Fibroblast of villous mesenchyme (primary cell): ENCODE data around the gene CALR3. TPM values are rescaled to one million over a fixed set of nuclear protein-coding genes. Genes with fewer than 3 reads are reported as not detected.

ENCODE experiments used
- DNase-seq: peaks from one replicate; pipeline ENCODE4 v3.0.0-alpha.2; 2010; ENCODE audit warnings: low read depth
- H3K4me3 ChIP-seq: 2 replicates; pipeline ENCODE4 v1.5.1; 2011; ENCODE audit warnings: low read depth, mild to moderate bottlenecking, low read length
- total RNA-seq: library from RNA; depleted of rRNA; stranded (reverse); fragments of >200 nt; gene quantifications from 2 replicates; pipeline ENCODE4 v1.2.3, GENCODE V29; 2012
- TF ChIP-seq, protein P1 (sequence below): IDR thresholded peaks from 2 replicates; pipeline ENCODE4 v1.5.1; 2012; ENCODE audit warnings: low read depth, mild to moderate bottlenecking, low read length; ENCODE audit not compliant: insufficient read depth

CALR3 gene
- total RNA-seq, 1 donor: not detected

GRCh38 chr19:16460454-16460853 lies 35.5 kb downstream of the CALR3 start:
- TF ChIP-seq, protein P1, sequence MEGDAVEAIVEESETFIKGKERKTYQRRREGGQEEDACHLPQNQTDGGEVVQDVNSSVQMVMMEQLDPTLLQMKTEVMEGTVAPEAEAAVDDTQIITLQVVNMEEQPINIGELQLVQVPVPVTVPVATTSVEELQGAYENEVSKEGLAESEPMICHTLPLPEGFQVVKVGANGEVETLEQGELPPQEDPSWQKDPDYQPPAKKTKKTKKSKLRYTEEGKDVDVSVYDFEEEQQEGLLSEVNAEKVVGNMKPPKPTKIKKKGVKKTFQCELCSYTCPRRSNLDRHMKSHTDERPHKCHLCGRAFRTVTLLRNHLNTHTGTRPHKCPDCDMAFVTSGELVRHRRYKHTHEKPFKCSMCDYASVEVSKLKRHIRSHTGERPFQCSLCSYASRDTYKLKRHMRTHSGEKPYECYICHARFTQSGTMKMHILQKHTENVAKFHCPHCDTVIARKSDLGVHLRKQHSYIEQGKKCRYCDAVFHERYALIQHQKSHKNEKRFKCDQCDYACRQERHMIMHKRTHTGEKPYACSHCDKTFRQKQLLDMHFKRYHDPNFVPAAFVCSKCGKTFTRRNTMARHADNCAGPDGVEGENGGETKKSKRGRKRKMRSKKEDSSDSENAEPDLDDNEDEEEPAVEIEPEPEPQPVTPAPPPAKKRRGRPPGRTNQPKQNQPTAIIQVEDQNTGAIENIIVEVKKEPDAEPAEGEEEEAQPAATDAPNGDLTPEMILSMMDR: no peak
- H3K4me3 ChIP-seq: no peak overlapping the region

DNA sequence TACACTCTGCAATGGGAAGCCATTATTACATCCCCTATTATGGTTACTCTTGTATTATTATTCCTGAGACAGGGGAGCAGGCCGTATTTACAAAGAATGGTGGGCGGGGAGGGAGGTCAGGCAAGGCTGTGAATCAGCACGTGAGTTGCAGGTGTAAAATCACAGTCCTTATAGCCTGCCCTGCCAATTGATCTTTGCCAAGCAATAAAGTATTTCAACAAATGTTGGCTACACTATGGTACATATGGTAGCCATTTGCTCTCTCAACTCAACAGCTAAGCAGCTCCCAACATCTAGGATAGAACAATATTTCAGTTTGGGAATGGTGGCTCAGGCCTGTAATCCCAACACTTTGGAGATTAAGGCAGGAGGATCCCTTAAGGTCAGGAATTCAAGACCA lies 36.3 kb downstream of the CALR3 start:
- H3K4me3 ChIP-seq: no peak overlapping the region
- no peak for DNase-seq
- TF ChIP-seq, protein P1: no peak

More at GRCh38 chr19:16460454-16460853, 35.5 kb downstream of the CALR3 start:
- DNase-seq: no peak

GRCh38 chr19:16458391-16459341 lies 37.3 kb downstream of the CALR3 start:
- DNase-seq: no peak
- TF ChIP-seq, protein P1: no peak
- no peak overlapping the region for H3K4me3 ChIP-seq

- H3K4me3 ChIP-seq: no peak overlapping the region
- TF ChIP-seq, protein P1: no peak
- no peak for DNase-seq
These were observed 38.0 kb downstream of the CALR3 start for GRCh38 chr19:16457954-16458331.

DNA sequence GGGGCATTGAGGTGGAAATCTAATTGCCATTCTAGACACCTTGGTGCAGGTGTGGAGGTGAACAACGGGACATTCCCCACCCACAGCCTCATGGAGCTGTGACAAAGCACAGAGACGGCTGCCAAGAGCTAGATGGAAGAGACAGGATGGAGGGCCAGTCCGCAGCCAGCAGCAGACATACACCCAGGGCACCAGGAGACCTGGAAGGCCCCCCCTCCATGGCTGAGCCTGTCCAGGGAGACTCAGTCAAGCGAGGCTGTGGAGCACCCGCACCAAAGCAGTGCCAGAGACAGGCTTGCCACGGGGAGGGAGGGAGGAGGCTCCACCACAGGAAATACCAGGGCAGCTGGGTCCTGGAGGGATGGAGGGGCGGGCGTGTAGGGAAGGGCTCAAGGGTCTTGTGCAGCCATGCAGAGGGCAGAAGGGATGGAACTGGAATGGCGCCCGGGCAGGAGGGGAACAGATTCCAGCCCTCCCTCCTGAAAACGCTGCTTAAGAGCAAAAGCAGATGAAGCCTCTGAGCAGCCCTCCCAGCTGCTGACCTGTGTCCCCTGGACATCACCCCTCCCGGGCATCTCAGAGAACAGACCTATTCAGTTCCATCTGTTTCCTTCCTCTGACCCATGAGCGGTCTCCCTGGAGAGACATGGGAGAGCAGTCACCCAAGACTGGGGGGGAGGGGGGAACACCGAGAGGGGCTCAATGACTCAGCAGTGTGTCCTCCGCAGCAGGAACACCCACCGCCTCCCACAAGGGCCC lies 38.6 kb downstream of the CALR3 start:
- peak; percentile 72 for DNase-seq
- H3K4me3 ChIP-seq: peak overlapping the region; percentile 18

GRCh38 chr19:16456652-16457194 lies 39.2 kb downstream of the CALR3 start:
- H3K4me3 ChIP-seq: no peak overlapping the region
- DNase-seq: no peak
- TF ChIP-seq, protein P1: no peak

More for the DNA sequence above, 38.6 kb downstream of the CALR3 start:
- TF ChIP-seq, protein P1: no peak
